ENCODE results near the gene PCGF3.

- no peak for TF ChIP-seq CREB5 (CRISPR knock-in tag; IDR thresholded peaks at IDR 0.05; ENCODE audit: low read depth)
- TF ChIP-seq ZFP30 (CRISPR knock-in tag; IDR thresholded peaks at IDR 0.05) = no peak
- TF ChIP-seq PPARA (CRISPR knock-in tag; IDR thresholded peaks at IDR 0.05; ENCODE audit: borderline replicate concordance) = no peak
- TF ChIP-seq ARNTL (CRISPR knock-in tag; IDR thresholded peaks at IDR 0.05; ENCODE audit: borderline replicate concordance, low read depth) = no peak
- no peak for TF ChIP-seq CSRNP3 (CRISPR knock-in tag; IDR thresholded peaks at IDR 0.05)
- TF ChIP-seq ZNF565 (CRISPR knock-in tag; conservative IDR thresholded peaks at IDR 0.05; ENCODE audit: low read depth) = no peak
- TF ChIP-seq ZC3H10 (CRISPR knock-in tag; IDR thresholded peaks at IDR 0.05) = no peak
- TF ChIP-seq GLIS3 (CRISPR knock-in tag; IDR thresholded peaks at IDR 0.05) = no peak
- TF ChIP-seq TSHZ2 (CRISPR knock-in tag; IDR thresholded peaks at IDR 0.05) = no peak
- TF ChIP-seq ESRRG (CRISPR knock-in tag; IDR thresholded peaks at IDR 0.05) = no peak
- no peak for TF ChIP-seq RARB (CRISPR knock-in tag; IDR thresholded peaks at IDR 0.05)
- TF ChIP-seq ZFP3 (CRISPR knock-in tag; IDR thresholded peaks at IDR 0.05) = no peak
- no peak for TF ChIP-seq BACH2 (CRISPR knock-in tag; IDR thresholded peaks at IDR 0.05; ENCODE audit: borderline replicate concordance)
These were observed 29.3 kb downstream of the PCGF3 start for GRCh38 chr4:734951-735350.

All from SK-N-SH treated with all-trans-retinoic acid at 6 μM for 48 hours (cell line).